ENCODE results near the gene ATP11C. TPM values are rescaled to one million over a fixed set of nuclear protein-coding genes. Genes with fewer than 3 reads are reported as not detected.
"Not testable (repeated sequence)": the region's sequence is repeated elsewhere in the genome, so short reads cannot be mapped to it uniquely, and the experiment has no call there.

The ATP11C gene
- total RNA-seq, 4 donors from 2014 or later, result 5.9 to 24.4 (median 14.9) TPM

- TF ChIP-seq, protein P1, sequence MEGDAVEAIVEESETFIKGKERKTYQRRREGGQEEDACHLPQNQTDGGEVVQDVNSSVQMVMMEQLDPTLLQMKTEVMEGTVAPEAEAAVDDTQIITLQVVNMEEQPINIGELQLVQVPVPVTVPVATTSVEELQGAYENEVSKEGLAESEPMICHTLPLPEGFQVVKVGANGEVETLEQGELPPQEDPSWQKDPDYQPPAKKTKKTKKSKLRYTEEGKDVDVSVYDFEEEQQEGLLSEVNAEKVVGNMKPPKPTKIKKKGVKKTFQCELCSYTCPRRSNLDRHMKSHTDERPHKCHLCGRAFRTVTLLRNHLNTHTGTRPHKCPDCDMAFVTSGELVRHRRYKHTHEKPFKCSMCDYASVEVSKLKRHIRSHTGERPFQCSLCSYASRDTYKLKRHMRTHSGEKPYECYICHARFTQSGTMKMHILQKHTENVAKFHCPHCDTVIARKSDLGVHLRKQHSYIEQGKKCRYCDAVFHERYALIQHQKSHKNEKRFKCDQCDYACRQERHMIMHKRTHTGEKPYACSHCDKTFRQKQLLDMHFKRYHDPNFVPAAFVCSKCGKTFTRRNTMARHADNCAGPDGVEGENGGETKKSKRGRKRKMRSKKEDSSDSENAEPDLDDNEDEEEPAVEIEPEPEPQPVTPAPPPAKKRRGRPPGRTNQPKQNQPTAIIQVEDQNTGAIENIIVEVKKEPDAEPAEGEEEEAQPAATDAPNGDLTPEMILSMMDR (IDR thresholded peaks at IDR 0.05), result no peak
- no peak for TF ChIP-seq POLR2A (IDR thresholded peaks at IDR 0.05)
Observed at GRCh38 chrX:139844163-139844562, 88.7 kb downstream of the ATP11C start.

GRCh38 chrX:139842326-139843185 is 90.3 kb downstream of the ATP11C start:
- intact Hi-C loops (cut with DNase I), result no loop called here
- Histone ChIP-seq H3K9me3 (peaks cover 0 to 6% (median 0%) of the 10 kb centered on the region in 3 donors), H3K27me3 (no peaks in the 10 kb centered on the region), H3K36me3 (no peaks in the 10 kb centered on the region), H3K4me1 (peaks cover 0 to 10% (median 0%) of the 10 kb centered on the region in 3 donors), H3K4me3 (no peak overlapping the region), H3K27ac (no peak overlapping the region)
- 69 to 74% methylated on average over 8 of the region's 8 CpGs for WGBS, 2 donors
- TF ChIP-seq, protein P1 (IDR thresholded peaks at IDR 0.05), result no peak
- TF ChIP-seq POLR2A (IDR thresholded peaks at IDR 0.05), result no peak
- no peak for DNase-seq

More at GRCh38 chrX:139844163-139844562, 88.7 kb downstream of the ATP11C start:
- intact Hi-C loops (cut with DNase I), result no loop called here
- Histone ChIP-seq H3K27me3 (no peaks in the 10 kb centered on the region), H3K4me3 (no peak overlapping the region), H3K4me1 (peaks cover 0 to 10% (median 0%) of the 10 kb centered on the region in 3 donors), H3K36me3 (no peaks in the 10 kb centered on the region), H3K27ac (no peak overlapping the region), H3K9me3 (no peaks in the 10 kb centered on the region)
- WGBS, 2 donors, result 33 to 35% methylated on average over 2 of the region's 2 CpGs
- DNase-seq, result no peak

GRCh38 chrX:139836335-139836734 is 96.5 kb downstream of the ATP11C start:
- H3K4me3 ChIP-seq; H3K27me3 ChIP-seq; H3K9me3 ChIP-seq; H3K36me3 ChIP-seq; DNase-seq; intact Hi-C loops (cut with DNase I); H3K27ac ChIP-seq: not testable (repeated sequence)
- peaks cover 0 to 10% (median 0%) of the 10 kb centered on the region in 3 donors for H3K4me1 ChIP-seq
- WGBS, 2 donors, result 95 to 97% methylated on average over 5 of the region's 5 CpGs

- Histone ChIP-seq H3K4me1 (peaks cover 0 to 19% (median 0%) of the 10 kb centered on the region in 3 donors), H3K9me3 (peaks cover 0 to 6% (median 0%) of the 10 kb centered on the region in 3 donors), H3K4me3 (no peak overlapping the region), H3K27me3 (no peaks in the 10 kb centered on the region), H3K36me3 (no peaks in the 10 kb centered on the region), H3K27ac (no peak overlapping the region)
- no peak for TF ChIP-seq POLR2A (IDR thresholded peaks at IDR 0.05)
- TF ChIP-seq, protein P1 (IDR thresholded peaks at IDR 0.05), result no peak
- intact Hi-C loops (cut with DNase I), result no loop called here
- DNase-seq, result no peak
Observed at GRCh38 chrX:139834879-139835278, 98.0 kb downstream of the ATP11C start.

DNA sequence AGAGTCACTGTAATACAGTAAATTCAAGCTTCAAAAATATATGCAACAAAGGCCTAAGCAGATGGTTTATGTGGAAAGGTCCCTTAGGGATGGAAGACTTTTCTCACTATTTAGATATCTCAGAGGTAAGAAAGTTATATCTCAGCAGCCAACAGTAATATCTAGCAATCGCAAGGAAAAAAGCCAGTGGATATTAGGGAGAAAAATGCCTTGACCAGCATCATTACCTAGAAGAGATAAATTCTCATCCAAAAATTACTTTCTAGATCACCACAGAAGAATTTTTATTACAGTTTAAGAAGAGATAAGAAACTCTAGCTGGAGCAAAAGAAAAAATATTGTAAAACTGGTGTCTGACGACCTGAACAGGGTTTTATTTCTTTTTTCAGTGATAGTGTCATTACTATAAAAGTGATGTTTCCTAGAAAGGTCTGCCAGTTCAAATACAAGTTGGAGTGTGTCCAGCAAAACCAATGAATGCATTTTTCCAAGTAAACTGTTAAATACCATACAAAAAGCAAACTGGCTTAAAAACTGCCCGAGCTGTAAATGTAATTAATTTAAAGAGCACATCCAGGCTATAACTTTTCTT is 100.0 kb downstream of the ATP11C start:
- no peaks in the 10 kb centered on the region for H3K27me3 ChIP-seq
- WGBS, 2 donors, result 65% methylated on average over 3 of the region's 3 CpGs
- H3K4me1 ChIP-seq, result peaks cover 0 to 25% (median 0%) of the 10 kb centered on the region in 3 donors
- TF ChIP-seq, protein P1 (IDR thresholded peaks at IDR 0.05), result no peak
- TF ChIP-seq POLR2A (IDR thresholded peaks at IDR 0.05), result no peak
- intact Hi-C loops (cut with DNase I), result no loop called here
- H3K27ac ChIP-seq, result no peak overlapping the region
- no peaks in the 10 kb centered on the region for H3K36me3 ChIP-seq
- no peak for DNase-seq
- no peak overlapping the region for H3K4me3 ChIP-seq
- no peaks in the 10 kb centered on the region for H3K9me3 ChIP-seq
